Astrocyte (in vitro differentiated cells and primary cell): ENCODE results near the gene SLC7A6OS.

ENCODE experiments used
- EZH2 ChIP-seq: IDR thresholded peaks from 2 replicates; pipeline ENCODE4 v1.6.1; 2012; ENCODE audit warnings: mild to moderate bottlenecking, low read length, inconsistent platforms; ENCODE audit not compliant: insufficient read depth
- TF ChIP-seq, protein P1 (sequence below): IDR thresholded peaks from 2 replicates; pipeline ENCODE4 v1.5.1; 2011; ENCODE audit warnings: low read depth, mild to moderate bottlenecking, inconsistent platforms, low read length, moderate library complexity; ENCODE audit not compliant: insufficient read depth

DNA sequence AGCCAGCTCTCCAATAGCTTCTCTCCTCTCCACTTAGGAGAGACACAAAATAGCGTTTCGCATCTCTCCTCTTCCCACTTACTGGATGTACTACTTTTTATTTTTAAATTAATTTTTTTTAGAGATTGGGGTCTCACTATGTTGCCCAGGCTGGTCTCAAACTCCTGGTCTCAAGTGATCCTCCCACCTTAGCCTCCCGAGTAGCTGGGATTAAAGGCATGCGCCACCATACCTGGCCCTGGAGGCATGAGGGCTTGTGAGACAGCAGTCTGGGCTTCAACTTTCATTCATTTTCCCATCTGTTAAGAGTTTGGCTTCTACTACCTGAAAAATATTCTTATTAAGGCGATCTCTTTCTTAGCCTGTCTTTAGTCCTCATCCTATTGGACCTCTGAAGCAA is 18.3 kb downstream of the SLC7A6OS start:
- TF ChIP-seq, protein P1, sequence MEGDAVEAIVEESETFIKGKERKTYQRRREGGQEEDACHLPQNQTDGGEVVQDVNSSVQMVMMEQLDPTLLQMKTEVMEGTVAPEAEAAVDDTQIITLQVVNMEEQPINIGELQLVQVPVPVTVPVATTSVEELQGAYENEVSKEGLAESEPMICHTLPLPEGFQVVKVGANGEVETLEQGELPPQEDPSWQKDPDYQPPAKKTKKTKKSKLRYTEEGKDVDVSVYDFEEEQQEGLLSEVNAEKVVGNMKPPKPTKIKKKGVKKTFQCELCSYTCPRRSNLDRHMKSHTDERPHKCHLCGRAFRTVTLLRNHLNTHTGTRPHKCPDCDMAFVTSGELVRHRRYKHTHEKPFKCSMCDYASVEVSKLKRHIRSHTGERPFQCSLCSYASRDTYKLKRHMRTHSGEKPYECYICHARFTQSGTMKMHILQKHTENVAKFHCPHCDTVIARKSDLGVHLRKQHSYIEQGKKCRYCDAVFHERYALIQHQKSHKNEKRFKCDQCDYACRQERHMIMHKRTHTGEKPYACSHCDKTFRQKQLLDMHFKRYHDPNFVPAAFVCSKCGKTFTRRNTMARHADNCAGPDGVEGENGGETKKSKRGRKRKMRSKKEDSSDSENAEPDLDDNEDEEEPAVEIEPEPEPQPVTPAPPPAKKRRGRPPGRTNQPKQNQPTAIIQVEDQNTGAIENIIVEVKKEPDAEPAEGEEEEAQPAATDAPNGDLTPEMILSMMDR = no peak
- no peak for TF ChIP-seq EZH2
